ENCODE data around the gene SYT13.
A peak's percentile ranks its signal among the peaks of the same experiment; 100 is the strongest.

SYT13 gene

GRCh38 chr11:45218705-45219104 lies 67.4 kb downstream of the SYT13 start:
- no peak for DNase-seq (ENCODE audit: low spot score)

GRCh38 chr11:45217991-45218390 lies 68.2 kb downstream of the SYT13 start:
- no peak for DNase-seq (ENCODE audit: low spot score)

- DNase-seq (ENCODE audit: low spot score) = no peak
Observed at GRCh38 chr11:45216901-45217300, 69.2 kb downstream of the SYT13 start.

- DNase-seq (ENCODE audit: low spot score) = no peak
Observed at GRCh38 chr11:45216031-45216430, 70.1 kb downstream of the SYT13 start.

- DNase-seq (ENCODE audit: low spot score) = no peak
Observed at GRCh38 chr11:45215098-45215865, 70.9 kb downstream of the SYT13 start.

GRCh38 chr11:45213717-45214116 lies 72.4 kb downstream of the SYT13 start:
- no peak for DNase-seq (ENCODE audit: low spot score)

- DNase-seq (ENCODE audit: low spot score) = no peak
Observed at GRCh38 chr11:45213316-45213665, 72.8 kb downstream of the SYT13 start.

GRCh38 chr11:45212566-45213315 lies 73.4 kb downstream of the SYT13 start:
- no peak for DNase-seq (ENCODE audit: low spot score)

GRCh38 chr11:45211732-45212131 lies 74.4 kb downstream of the SYT13 start:
- DNase-seq (ENCODE audit: low spot score) = no peak

GRCh38 chr11:45210846-45211245 lies 75.3 kb downstream of the SYT13 start:
- no peak for DNase-seq (ENCODE audit: low spot score)

GRCh38 chr11:45209891-45210699 lies 76.0 kb downstream of the SYT13 start:
- peak; percentile 44 for DNase-seq (ENCODE audit: low spot score)

GRCh38 chr11:45209000-45209879 lies 76.9 kb downstream of the SYT13 start:
- no peak for DNase-seq (ENCODE audit: low spot score)

GRCh38 chr11:45208135-45208534 lies 78.0 kb downstream of the SYT13 start:
- DNase-seq (ENCODE audit: low spot score) = no peak

- no peak for DNase-seq (ENCODE audit: low spot score)
Observed at GRCh38 chr11:45205978-45206377, 80.2 kb downstream of the SYT13 start.

GRCh38 chr11:45204761-45205160 lies 81.4 kb downstream of the SYT13 start:
- no peak for DNase-seq (ENCODE audit: low spot score)

GRCh38 chr11:45193695-45194094 lies 92.4 kb downstream of the SYT13 start:
- no peak for DNase-seq (ENCODE audit: low spot score)

Measured in putamen (tissue), 1 donor.